Esophagus muscularis mucosa (tissue), 4 donors: ENCODE measurements around the gene RAB4A. TPM values are rescaled to one million over a fixed set of nuclear protein-coding genes. Genes with fewer than 3 reads are reported as not detected.

Experiments
- DNase-seq: peaks from one replicate; pipeline ENCODE4 v3.0.0-alpha.2; 2017; ENCODE audit errors: extremely low spot score
- H3K27ac ChIP-seq, 4 donors: fragments of 200-600 bp; sonication (generic); replicated peaks in 1 of 4; 1 replicate in 3 of 4; 2 replicates in 1 of 4; pipeline ENCODE4 v1.5.1; 2016 to 2019; ENCODE audit warnings: mild to moderate bottlenecking in 1 of 4
- H3K27me3 ChIP-seq, 4 donors: fragments of 200-600 bp; sonication (generic); one replicate each; pipeline versions ENCODE4 v1.5.1 to v1.6.0; 2016 to 2019
- H3K36me3 ChIP-seq, 4 donors: fragments of 200-600 bp; sonication (generic); one replicate each; pipeline ENCODE4 v1.5.1; 2016 to 2019
- H3K4me1 ChIP-seq, 4 donors: fragments of 200-600 bp; sonication (generic); one replicate each; pipeline ENCODE4 v1.5.1; 2016 to 2019
- H3K4me3 ChIP-seq, 4 donors: fragments of 200-600 bp; sonication (generic); 1 replicate in 2 of 4; 2 replicates in 2 of 4; pipeline ENCODE4 v1.5.1; 2016 to 2019; ENCODE audit warnings: mild to moderate bottlenecking in 4 of 4, moderate library complexity in 1 of 4
- H3K9me3 ChIP-seq, 4 donors: fragments of 200-600 bp; sonication (generic); 1 replicate in 3 of 4; 2 replicates in 1 of 4; pipeline ENCODE4 v1.5.1; 2016 to 2019
- CTCF ChIP-seq, 3 experiments: fragments of 200-600 bp in 2 of 3; fragments of 450-650 bp in 1 of 3; sonication (generic) in 2 of 3; IDR thresholded peaks; one replicate each; pipeline ENCODE4 v1.5.1; 2017 to 2019; ENCODE audit warnings: antibody characterized with exemption in 3 of 3, mild to moderate bottlenecking in 2 of 3, moderate library complexity in 1 of 3
- EP300 ChIP-seq: sonication (generic); formaldehyde crosslinking; IDR thresholded peaks from one replicate; pipeline ENCODE4 v1.6.1; 2017; ENCODE audit warnings: antibody characterized with exemption
- POLR2A ChIP-seq: fragments of 450-650 bp; IDR thresholded peaks from one replicate; pipeline ENCODE4 v1.6.1; 2017; ENCODE audit warnings: antibody characterized with exemption, moderate library complexity, mild to moderate bottlenecking, low read depth
- POLR2AphosphoS5 ChIP-seq, 2 donors: sonication (generic); formaldehyde crosslinking; IDR thresholded peaks; one replicate each; pipeline ENCODE4 v1.6.1; 2017; ENCODE audit warnings: antibody characterized with exemption in 2 of 2
- WGBS: methylation state at CpG from one replicate; pipeline ENCODE4 v1.1.5; 2018; 5-methylcytosine and 5-hydroxymethylcytosine counted together
- intact Hi-C: fragments of 100-400 bp; cut with DNase I; formaldehyde crosslinking; loops from one replicate; pipeline ENCODE4 v1.15.1; 2023
- total RNA-seq, 4 donors: library from RNA; depleted of rRNA; stranded (reverse); fragments of >200 nt; gene quantifications; one replicate each; pipeline versions ENCODE4 v1.1.0 to v1.2.1, GENCODE V29; 2016

Gene RAB4A
- total RNA-seq, 4 donors from 2014 or later, result 94.9 to 129 (median 108) TPM

GRCh38 chr1:229248821-229249817 lies 21.8 kb upstream of the RAB4A start:
- no peak for TF ChIP-seq POLR2A
- TF ChIP-seq POLR2AphosphoS5 (IDR thresholded peaks at IDR 0.05), result no peak
- TF ChIP-seq CTCF (IDR thresholded peaks at IDR 0.05), result no peak
- no peak for TF ChIP-seq EP300
- Histone ChIP-seq H3K4me3 (no peak overlapping the region), H3K27ac (no peak overlapping the region), H3K36me3 (no peaks in the 10 kb centered on the region), H3K27me3 (no peaks in the 10 kb centered on the region), H3K4me1 (peaks cover 0 to 20% (median 11%) of the 10 kb centered on the region in 4 donors), H3K9me3 (peaks cover 0 to 10% (median 5%) of the 10 kb centered on the region in 4 donors)
- intact Hi-C loops, result no loop called here
- WGBS, result 55% methylated on average over 10 of the region's 10 CpGs
- no peak for DNase-seq

GRCh38 chr1:229249854-229250644 lies 20.9 kb upstream of the RAB4A start:
- intact Hi-C loops, result loop anchor here (10.0 kb wide), 1 partner anchor 515 kb away; the partner anchor contains the start of gene RHOU
- Histone ChIP-seq H3K27ac (no peak overlapping the region), H3K36me3 (no peaks in the 10 kb centered on the region)

GRCh38 chr1:229251185-229251584 lies 19.7 kb upstream of the RAB4A start:
- WGBS, result 71% methylated on average over 5 of the region's 5 CpGs
- DNase-seq, result no peak
- intact Hi-C loops, result loop anchor here (10.0 kb wide), 1 partner anchor 516 kb away; the partner anchor contains the start of gene RHOU
- Histone ChIP-seq H3K27me3 (no peaks in the 10 kb centered on the region), H3K27ac (no peak overlapping the region), H3K4me3 (no peak overlapping the region), H3K4me1 (peaks cover 0 to 20% (median 11%) of the 10 kb centered on the region in 4 donors), H3K36me3 (no peaks in the 10 kb centered on the region), H3K9me3 (no peaks in the 10 kb centered on the region)
- TF ChIP-seq POLR2A (no peak), CTCF (IDR thresholded peaks at IDR 0.05) (no peak), EP300 (no peak), POLR2AphosphoS5 (IDR thresholded peaks at IDR 0.05) (no peak)

More at GRCh38 chr1:229249854-229250644, 20.9 kb upstream of the RAB4A start:
- DNase-seq, result no peak
- Histone ChIP-seq H3K4me1 (peaks cover 0 to 20% (median 11%) of the 10 kb centered on the region in 4 donors), H3K27me3 (no peaks in the 10 kb centered on the region), H3K4me3 (no peak overlapping the region), H3K9me3 (peaks cover 0 to under 1% (median 0%) of the 10 kb centered on the region in 4 donors)
- 75% methylated on average over 6 of the region's 6 CpGs for WGBS
- TF ChIP-seq CTCF (IDR thresholded peaks at IDR 0.05), result no peak
- no peak for TF ChIP-seq POLR2AphosphoS5 (IDR thresholded peaks at IDR 0.05)
- no peak for TF ChIP-seq POLR2A
- no peak for TF ChIP-seq EP300

- Histone ChIP-seq H3K9me3 (no peaks in the 10 kb centered on the region), H3K27me3 (no peaks in the 10 kb centered on the region), H3K27ac (no peak overlapping the region), H3K36me3 (no peaks in the 10 kb centered on the region), H3K4me3 (no peak overlapping the region), H3K4me1 (peaks cover 0 to 20% (median 11%) of the 10 kb centered on the region in 4 donors)
- DNase-seq, result no peak
- TF ChIP-seq CTCF (IDR thresholded peaks at IDR 0.05), result no peak
- TF ChIP-seq EP300, result no peak
- no peak for TF ChIP-seq POLR2A
- TF ChIP-seq POLR2AphosphoS5 (IDR thresholded peaks at IDR 0.05), result no peak
- intact Hi-C loops, result loop anchor here (10.0 kb wide), 1 partner anchor 518 kb away; the partner anchor contains the start of gene RHOU
- WGBS, result 69% methylated on average over 12 of the region's 12 CpGs
Measured at GRCh38 chr1:229252228-229252984, 18.5 kb upstream of the RAB4A start.
